Chondrocyte (in vitro differentiated cells): ENCODE results near the gene HDDC3. TPM values are rescaled to one million over a fixed set of nuclear protein-coding genes. Genes with fewer than 3 reads are reported as not detected.
"Not testable (repeated sequence)": the region's sequence is repeated elsewhere in the genome, so short reads cannot be mapped to it uniquely, and the experiment has no call there.

Source experiments
- DNase-seq: peaks from one replicate; pipeline ENCODE4 v3.0.0; 2021; ENCODE audit warnings: mixed read lengths, low spot score
- H3K27ac Mint-ChIP-seq: one replicate; pipeline ENCODE4 v1.8.0; 2021; ENCODE audit warnings: mild to moderate bottlenecking, moderate library complexity, mixed read lengths; ENCODE audit not compliant: unreplicated experiment
- H3K27me3 Mint-ChIP-seq: 2 replicates; pipeline ENCODE4 v1.8.0; 2021; ENCODE audit warnings: low read depth, mixed read lengths
- H3K36me3 Mint-ChIP-seq: 2 replicates; pipeline ENCODE4 v1.8.0; 2021; ENCODE audit warnings: low read depth, mixed read lengths
- H3K4me1 Mint-ChIP-seq: 2 replicates; pipeline ENCODE4 v1.8.0; 2021; ENCODE audit warnings: low read depth, mild to moderate bottlenecking, mixed read lengths
- H3K4me3 Mint-ChIP-seq: one replicate; pipeline ENCODE4 v1.8.0; 2021; ENCODE audit warnings: mild to moderate bottlenecking, moderate library complexity, mixed read lengths; ENCODE audit not compliant: unreplicated experiment
- H3K9me3 Mint-ChIP-seq: 2 replicates; pipeline ENCODE4 v1.8.0; 2021; ENCODE audit warnings: low read depth, mixed read lengths
- total RNA-seq: library from RNA; stranded (reverse); gene quantifications from 3 replicates; pipeline ENCODE4 v1.2.1, GENCODE V29; 2021
- TF ChIP-seq, protein P1 (sequence below): fragments of 200-600 bp; sonication (generic); IDR thresholded peaks from 2 replicates; pipeline ENCODE4 v1.5.0; 2021; ENCODE audit warnings: antibody characterized with exemption, mild to moderate bottlenecking, moderate library complexity

The HDDC3 gene
- total RNA-seq, 1 donor from 2014 or later: 10.8 TPM

DNA sequence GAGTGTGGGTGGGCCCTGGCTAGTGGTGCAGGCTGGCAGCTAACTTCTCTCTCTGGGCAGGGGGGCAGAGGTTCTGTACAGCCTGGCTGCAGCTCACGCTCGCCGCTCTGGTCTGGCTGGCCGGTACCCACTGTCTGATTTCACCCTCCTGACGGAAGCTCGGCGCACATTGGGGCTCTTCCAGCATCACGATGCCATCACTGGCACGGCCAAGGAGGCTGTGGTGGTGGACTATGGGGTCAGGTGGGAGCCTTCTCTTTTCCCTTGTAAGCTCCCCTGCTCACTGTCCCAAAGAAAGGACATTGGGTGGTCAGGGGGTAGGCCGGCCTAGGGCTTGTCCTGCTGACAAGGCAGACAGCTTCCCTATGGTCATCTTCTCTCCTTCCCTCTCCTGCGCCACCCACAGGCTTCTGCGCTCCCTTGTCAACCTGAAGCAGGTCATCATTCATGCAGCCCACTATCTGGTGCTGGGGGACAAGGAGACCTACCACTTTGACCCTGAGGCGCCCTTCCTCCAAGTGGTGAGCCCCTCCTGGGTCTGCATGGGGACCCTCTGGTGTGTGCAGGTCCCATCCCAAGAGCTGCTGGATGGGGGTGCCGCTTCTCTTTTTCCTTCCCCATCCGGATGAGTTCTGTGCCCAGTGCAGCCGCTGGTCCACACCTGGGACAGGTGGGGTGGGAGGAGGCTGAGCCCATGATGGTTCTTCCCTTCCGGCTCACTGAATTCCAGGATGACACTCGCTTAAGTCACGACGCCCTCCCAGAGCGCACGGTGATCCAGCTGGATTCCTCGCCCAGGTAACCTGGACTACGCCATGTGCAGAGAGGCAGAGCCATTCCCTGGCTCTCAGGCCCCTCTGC, 21.7 kb downstream of the HDDC3 start:
- Mint-ChIP-seq H3K4me1 (peaks cover 6% of the 10 kb centered on the region), H3K9me3 (no peaks in the 10 kb centered on the region), H3K4me3 (no peak overlapping the region), H3K36me3 (peaks cover 38% of the 10 kb centered on the region), H3K27ac (no peak overlapping the region), H3K27me3 (no peaks in the 10 kb centered on the region)
- TF ChIP-seq, protein P1, sequence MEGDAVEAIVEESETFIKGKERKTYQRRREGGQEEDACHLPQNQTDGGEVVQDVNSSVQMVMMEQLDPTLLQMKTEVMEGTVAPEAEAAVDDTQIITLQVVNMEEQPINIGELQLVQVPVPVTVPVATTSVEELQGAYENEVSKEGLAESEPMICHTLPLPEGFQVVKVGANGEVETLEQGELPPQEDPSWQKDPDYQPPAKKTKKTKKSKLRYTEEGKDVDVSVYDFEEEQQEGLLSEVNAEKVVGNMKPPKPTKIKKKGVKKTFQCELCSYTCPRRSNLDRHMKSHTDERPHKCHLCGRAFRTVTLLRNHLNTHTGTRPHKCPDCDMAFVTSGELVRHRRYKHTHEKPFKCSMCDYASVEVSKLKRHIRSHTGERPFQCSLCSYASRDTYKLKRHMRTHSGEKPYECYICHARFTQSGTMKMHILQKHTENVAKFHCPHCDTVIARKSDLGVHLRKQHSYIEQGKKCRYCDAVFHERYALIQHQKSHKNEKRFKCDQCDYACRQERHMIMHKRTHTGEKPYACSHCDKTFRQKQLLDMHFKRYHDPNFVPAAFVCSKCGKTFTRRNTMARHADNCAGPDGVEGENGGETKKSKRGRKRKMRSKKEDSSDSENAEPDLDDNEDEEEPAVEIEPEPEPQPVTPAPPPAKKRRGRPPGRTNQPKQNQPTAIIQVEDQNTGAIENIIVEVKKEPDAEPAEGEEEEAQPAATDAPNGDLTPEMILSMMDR: no peak
- DNase-seq: no peak

DNA sequence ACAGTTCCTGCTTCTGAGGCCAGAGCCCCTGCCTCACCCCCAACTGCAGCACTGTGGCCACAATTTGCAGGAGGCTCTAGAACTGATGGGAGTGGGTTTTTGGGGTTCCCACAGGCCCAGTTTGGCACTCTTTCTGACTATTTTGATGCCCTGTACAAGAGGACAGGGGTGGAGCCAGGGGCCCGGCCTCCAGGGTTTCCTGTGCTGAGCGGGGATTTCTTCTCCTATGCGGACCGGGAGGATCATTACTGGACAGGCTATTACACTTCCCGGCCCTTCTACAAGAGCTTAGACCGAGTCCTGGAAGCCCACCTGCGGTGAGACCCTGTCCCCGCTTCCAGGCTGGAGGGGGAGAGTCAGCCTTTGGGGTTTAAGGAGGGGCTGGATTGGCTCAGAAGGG, 22.4 kb downstream of the HDDC3 start:
- Mint-ChIP-seq H3K4me1 (no peaks in the 10 kb centered on the region), H3K27me3 (no peaks in the 10 kb centered on the region), H3K27ac (no peak overlapping the region), H3K4me3 (no peak overlapping the region), H3K9me3 (no peaks in the 10 kb centered on the region), H3K36me3 (peaks cover 40% of the 10 kb centered on the region)
- TF ChIP-seq, protein P1: no peak
- no peak for DNase-seq

DNA sequence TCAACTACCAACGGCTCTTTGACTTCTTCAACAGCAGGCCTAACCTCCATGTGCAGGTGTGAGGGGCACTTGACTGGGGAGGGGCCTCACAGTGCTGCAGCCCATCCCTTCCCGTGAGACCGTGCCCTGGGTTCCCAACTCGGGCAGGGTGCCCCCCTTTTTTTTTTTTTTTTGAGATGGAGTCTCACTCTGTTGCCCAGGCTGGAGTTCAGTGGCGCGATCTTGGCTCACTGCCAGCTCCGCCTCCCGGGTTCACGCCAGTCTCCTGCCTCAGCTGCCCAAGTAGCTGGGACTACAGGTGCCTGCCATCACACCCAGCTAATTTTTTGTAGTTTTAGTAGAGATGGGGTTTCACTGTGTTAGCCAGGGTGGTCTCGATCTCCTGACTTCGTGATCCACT, 22.9 kb downstream of the HDDC3 start:
- H3K36me3 Mint-ChIP-seq: peaks cover 39% of the 10 kb centered on the region
- not testable (repeated sequence) for DNase-seq, H3K27ac Mint-ChIP-seq, H3K4me1 Mint-ChIP-seq, H3K9me3 Mint-ChIP-seq, H3K27me3 Mint-ChIP-seq, H3K4me3 Mint-ChIP-seq

DNA sequence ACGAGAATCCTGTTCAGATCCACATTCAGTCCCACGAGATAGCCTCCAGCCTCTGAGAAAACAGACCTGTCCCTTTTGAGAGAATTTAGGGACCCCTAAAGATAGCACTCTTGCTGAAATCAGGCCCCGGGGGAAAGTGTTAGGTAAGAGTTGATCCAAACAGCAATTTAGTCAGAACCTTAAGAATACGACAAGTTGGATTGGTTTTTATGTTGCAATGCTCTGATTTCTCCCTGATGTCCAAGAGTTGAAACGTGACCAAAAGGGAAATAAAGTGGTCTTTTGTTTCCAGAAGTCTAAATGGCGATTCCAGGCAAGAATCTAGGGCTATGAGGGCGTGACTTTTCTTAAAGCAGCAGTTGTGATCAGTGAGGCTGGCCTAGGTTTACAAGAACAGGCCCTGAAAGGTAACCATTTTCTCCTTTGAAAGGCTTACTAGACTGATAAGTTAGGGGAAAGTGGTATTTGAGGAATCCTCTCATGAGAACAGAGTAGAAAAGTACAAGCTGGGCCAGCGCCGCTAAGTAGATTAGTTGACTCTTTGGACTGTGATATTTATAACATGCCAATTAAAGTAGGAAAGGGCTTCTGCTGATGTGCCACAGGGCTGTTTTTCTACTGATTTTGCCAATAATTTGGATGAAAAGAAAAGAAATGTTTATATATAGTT, 24.4 kb downstream of the HDDC3 start:
- no peak overlapping the region for H3K27ac Mint-ChIP-seq
- no peaks in the 10 kb centered on the region for H3K27me3 Mint-ChIP-seq
- H3K4me1 Mint-ChIP-seq: peaks cover 7% of the 10 kb centered on the region
- peaks cover 31% of the 10 kb centered on the region for H3K36me3 Mint-ChIP-seq
- H3K4me3 Mint-ChIP-seq: no peak overlapping the region
- no peaks in the 10 kb centered on the region for H3K9me3 Mint-ChIP-seq
- TF ChIP-seq, protein P1: no peak
- DNase-seq: no peak

DNA sequence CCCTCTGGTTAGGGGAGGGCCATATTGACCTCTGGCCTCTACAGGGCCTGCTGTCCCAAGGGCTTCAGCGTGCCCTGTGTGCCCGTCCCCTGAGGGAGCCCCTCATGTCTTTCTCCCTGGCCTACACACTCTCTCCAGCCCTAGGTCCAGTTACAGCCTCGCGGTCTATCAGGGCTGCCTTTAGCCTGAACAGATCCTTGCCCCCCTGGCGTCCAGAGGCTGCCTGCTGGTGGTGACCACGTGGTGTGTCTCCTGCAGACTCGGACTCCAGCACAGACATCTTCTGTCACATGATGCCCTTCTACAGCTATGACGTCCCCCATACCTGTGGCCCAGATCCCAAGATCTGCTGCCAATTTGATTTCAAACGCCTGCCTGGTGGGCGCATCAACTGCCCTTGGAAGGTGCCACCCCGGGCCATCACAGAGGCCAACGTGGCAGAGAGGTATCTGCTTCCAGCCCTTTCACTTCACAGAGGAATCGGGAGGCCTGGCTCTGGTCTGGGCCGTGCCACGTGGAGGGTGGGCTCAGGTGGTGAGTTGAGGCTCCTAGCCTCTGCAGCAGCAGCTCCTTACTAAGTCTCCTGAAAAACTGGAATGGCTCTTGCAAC, 25.2 kb downstream of the HDDC3 start:
- H3K27ac Mint-ChIP-seq: no peak overlapping the region
- TF ChIP-seq, protein P1: no peak
- H3K4me3 Mint-ChIP-seq: no peak overlapping the region
- DNase-seq: no peak
- H3K4me1 Mint-ChIP-seq: peaks cover 8% of the 10 kb centered on the region
- H3K36me3 Mint-ChIP-seq: peaks cover 26% of the 10 kb centered on the region
- H3K27me3 Mint-ChIP-seq: no peaks in the 10 kb centered on the region
- no peaks in the 10 kb centered on the region for H3K9me3 Mint-ChIP-seq
